Right lobe of liver (tissue), 6 donors: Measurements from ENCODE around the gene ARRDC3. TPM values are rescaled to one million over a fixed set of nuclear protein-coding genes. Genes with fewer than 3 reads are reported as not detected.

Source experiments
- ATAC-seq, 4 donors: fragments of 200-7000 bp; cut with Tn5 transposase; one replicate each; pipeline ENCODE4 v1.9.1; 2020; ENCODE audit warnings: mild to moderate bottlenecking in 4 of 4, moderate library complexity in 4 of 4
- DNase-seq, 3 donors: peaks; one replicate each; pipeline ENCODE4 v3.0.0-alpha.2; 2020
- H3K27ac ChIP-seq, 3 donors: fragments of 200-600 bp; one replicate each; pipeline ENCODE4 v1.8.0; 2022
- H3K27me3 ChIP-seq, 2 donors: fragments of 200-600 bp; one replicate each; pipeline ENCODE4 v1.8.0; 2022
- H3K36me3 ChIP-seq, 4 donors: fragments of 200-600 bp; sonication (generic) in 1 of 4; one replicate each; pipeline versions ENCODE4 v1.5.1 to v1.8.0; 2017 to 2022; ENCODE audit warnings: control low read depth in 1 of 4
- H3K4me1 ChIP-seq, 4 donors: fragments of 200-600 bp; sonication (generic) in 1 of 4; one replicate each; pipeline versions ENCODE4 v1.5.1 to v1.8.0; 2017 to 2022; ENCODE audit warnings: control low read depth in 1 of 4
- H3K4me3 ChIP-seq, 3 donors: fragments of 200-600 bp; one replicate each; pipeline ENCODE4 v1.8.0; 2022
- H3K9me3 ChIP-seq, 4 donors: fragments of 200-600 bp; sonication (generic) in 1 of 4; one replicate each; pipeline versions ENCODE4 v1.5.1 to v1.8.0; 2017 to 2022; ENCODE audit warnings: control low read depth in 1 of 4
- CTCF ChIP-seq, 4 donors: fragments of 200-600 bp in 3 of 4; fragments of 450-650 bp in 1 of 4; IDR thresholded peaks; one replicate each; pipeline versions ENCODE4 v1.5.1 to v1.8.0; 2016 to 2022; ENCODE audit warnings: antibody characterized with exemption in 4 of 4, mild to moderate bottlenecking in 2 of 4
- POLR2A ChIP-seq: fragments of 450-650 bp; IDR thresholded peaks from one replicate; pipeline ENCODE4 v1.6.1; 2017; ENCODE audit warnings: antibody characterized with exemption, mild to moderate bottlenecking
- WGBS: methylation state at CpG from one replicate; pipeline ENCODE4 v1.1.6; 2018; ENCODE audit warnings: low coverage, low lambda C conversion rate; ENCODE audit not compliant: insufficient coverage; ENCODE audit errors: missing lambda C conversion rate; 5-methylcytosine and 5-hydroxymethylcytosine counted together
- intact Hi-C, 2 donors: fragments of 100-400 bp; cut with DNase I; formaldehyde crosslinking; loops; one replicate each; pipeline versions ENCODE4 v1.11.2 to v1.14.1; 2022
- total RNA-seq, 6 experiments: library from RNA; depleted of rRNA in 2 of 6; stranded (reverse); fragments of >200 nt in 2 of 6; fragmentation: NEBNext Ultra II Directional in 3 of 6; extraction: Animal tissue kit (Norgen Biotek cat#: 25700) in 3 of 6; gene quantifications; one replicate each; pipeline versions ENCODE4 v1.1.0 to v1.2.4, GENCODE V29; 2016 to 2023
- donor health status: DM: no; HTN: yes; CAD: no.
- donor health status: DM: no; HTN: no; CAD: no.
- donor health status: DM: no; HTN: no; CAD: no.
- donor health status: DM: no; HTN: yes; CAD: no.
- donor health status: DM: no; HTN: yes; CAD: no.

Gene ARRDC3
- total RNA-seq, 6 experiments from 2014 or later, result 14.3 to 96.9 (median 46.0) TPM

- no peak for TF ChIP-seq CTCF (IDR thresholded peaks at IDR 0.05)
- peak; percentile 76 for TF ChIP-seq POLR2A
Observed at GRCh38 chr5:91379914-91380490, 3.1 kb downstream of the ARRDC3 start.

DNA sequence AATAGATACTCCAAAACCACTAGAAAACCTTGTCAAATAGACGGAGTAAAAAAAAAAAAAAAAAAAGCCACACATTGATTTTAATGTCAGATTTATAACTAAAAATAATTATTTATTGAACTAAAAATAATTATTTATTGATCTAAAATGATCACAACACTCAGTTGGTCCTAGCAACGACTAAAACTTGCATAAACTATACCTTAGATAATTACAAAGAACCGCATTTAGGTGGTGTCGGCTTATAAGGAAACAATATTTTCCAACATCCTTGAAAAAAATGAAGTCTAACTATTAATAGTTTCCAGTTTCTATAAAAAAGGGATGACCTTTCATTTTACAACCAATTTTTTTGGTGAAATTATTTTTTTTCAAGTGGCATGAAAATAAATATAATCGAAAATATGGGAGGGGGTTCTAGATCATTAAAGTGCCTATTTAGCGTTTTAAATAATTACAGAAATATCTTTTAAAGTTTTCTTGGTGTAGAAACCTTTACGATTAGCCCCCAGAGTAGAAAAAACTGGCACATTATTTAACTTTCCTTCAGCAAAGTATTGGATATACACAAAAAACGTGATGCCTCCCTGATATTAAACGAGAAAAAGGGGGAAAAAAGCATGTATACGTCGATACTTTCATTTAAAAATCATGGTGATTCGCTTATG, 3.7 kb downstream of the ARRDC3 start:
- DNase-seq, result no peak
- H3K27ac ChIP-seq, result peak overlapping the region; percentile 99 to 100 (median 99)
- H3K4me3 ChIP-seq, result peak overlapping the region; percentile 66 to 74 (median 70)
- H3K4me1 ChIP-seq, result peaks cover 0 to 12% (median 0%) of the 10 kb centered on the region in 4 donors
- H3K36me3 ChIP-seq, result peaks cover 0 to 44% (median 23%) of the 10 kb centered on the region in 4 donors
- TF ChIP-seq POLR2A, result no peak
- TF ChIP-seq CTCF (IDR thresholded peaks at IDR 0.05), result no peak
- ATAC-seq, result no peak
- no peaks in the 10 kb centered on the region for H3K27me3 ChIP-seq
- whole genome bisulfite sequencing, result under 1% methylated on average over 12 of the region's 12 CpGs
- intact Hi-C loops, result no loop called here
- H3K9me3 ChIP-seq, result no peaks in the 10 kb centered on the region

More at GRCh38 chr5:91379914-91380490, 3.1 kb downstream of the ARRDC3 start:
- H3K27ac ChIP-seq, result peak overlapping the region; percentile 99 to 100 (median 99)
- peak; percentile 55 to 74 (median 70) for ATAC-seq
- H3K36me3 ChIP-seq, result peaks cover 0 to 38% (median 18%) of the 10 kb centered on the region in 4 donors
- peak overlapping the region; percentile 66 to 74 (median 70) for H3K4me3 ChIP-seq
- peaks cover 0 to 16% (median 0%) of the 10 kb centered on the region in 4 donors for H3K4me1 ChIP-seq
- peak; percentile 95 to 97 (median 96) for DNase-seq
- no peaks in the 10 kb centered on the region for H3K27me3 ChIP-seq
- intact Hi-C loops, result no loop called here
- WGBS, result 0% methylated on average over 21 of the region's 65 CpGs
- no peaks in the 10 kb centered on the region for H3K9me3 ChIP-seq

DNA sequence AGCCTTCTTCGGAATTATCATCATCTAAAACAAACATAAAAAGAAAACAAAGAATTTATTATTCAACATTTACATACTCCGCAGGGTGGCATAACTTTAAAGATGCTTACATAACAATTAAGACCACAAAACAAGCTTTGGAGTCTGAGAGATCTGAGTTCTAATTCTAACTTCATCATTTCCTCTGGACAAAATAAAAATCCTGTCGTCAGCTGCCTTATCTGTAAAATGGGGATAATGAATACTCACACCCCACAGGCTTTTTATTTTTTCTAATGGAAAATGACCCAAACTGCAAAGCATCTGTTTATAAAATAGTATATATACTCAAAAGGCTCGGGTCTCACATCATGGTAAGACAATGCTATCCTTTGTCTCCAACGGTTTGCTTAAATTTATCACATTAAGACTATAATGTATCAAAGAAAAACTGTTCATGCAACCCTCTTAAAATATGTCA, 4.3 kb downstream of the ARRDC3 start:
- peaks cover 0 to 50% (median 27%) of the 10 kb centered on the region in 4 donors for H3K36me3 ChIP-seq
- WGBS, result 14% methylated on average over 5 of the region's 5 CpGs
- peaks cover 0 to 8% (median 0%) of the 10 kb centered on the region in 4 donors for H3K4me1 ChIP-seq
- no peak for TF ChIP-seq CTCF (IDR thresholded peaks at IDR 0.05)
- no peak for TF ChIP-seq POLR2A
- peak overlapping the region; percentile 99 to 100 (median 99) for H3K27ac ChIP-seq
- no peaks in the 10 kb centered on the region for H3K9me3 ChIP-seq
- peak overlapping the region; percentile 66 to 74 (median 70) for H3K4me3 ChIP-seq
- no peaks in the 10 kb centered on the region for H3K27me3 ChIP-seq
- no peak for ATAC-seq
- no peak for DNase-seq
- intact Hi-C loops, result no loop called here

- TF ChIP-seq CTCF (IDR thresholded peaks at IDR 0.05), result no peak
- no peak for TF ChIP-seq POLR2A
- Histone ChIP-seq H3K4me1 (peaks cover 0 to 12% (median 0%) of the 10 kb centered on the region in 4 donors), H3K36me3 (peaks cover 12 to 88% (median 50%) of the 10 kb centered on the region in 4 donors), H3K9me3 (no peaks in the 10 kb centered on the region), H3K27me3 (no peaks in the 10 kb centered on the region), H3K27ac (no peak overlapping the region), H3K4me3 (no peak overlapping the region)
- ATAC-seq, result no peak
- no peak for DNase-seq
- intact Hi-C loops, result no loop called here
- WGBS, result 77% methylated on average over 6 of the region's 6 CpGs
Observed at GRCh38 chr5:91374893-91375520, 8.1 kb downstream of the ARRDC3 start.
